Measurements from ENCODE around the gene TRAPPC11.
"Not testable (repeated sequence)": the region's sequence is repeated elsewhere in the genome, so short reads cannot be mapped to it uniquely, and the experiment has no call there.

TRAPPC11 gene

DNA sequence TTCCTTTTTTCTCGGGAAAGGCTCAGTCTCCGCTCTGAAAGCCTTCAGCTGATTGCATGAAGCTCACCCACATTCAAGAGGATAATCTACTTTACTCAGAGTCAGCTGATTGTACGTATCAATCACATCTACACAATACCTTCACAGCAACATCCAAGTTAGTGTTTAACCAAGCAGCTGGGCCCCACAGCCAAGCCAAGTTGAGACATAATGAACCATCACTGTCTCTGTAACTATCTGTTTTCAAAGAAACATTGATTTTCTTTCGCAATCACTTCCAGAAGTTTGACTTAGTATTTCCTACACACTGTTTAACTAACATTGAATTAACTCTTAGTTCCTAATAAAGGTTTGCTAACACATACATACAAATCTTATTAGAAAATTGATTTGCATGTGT is 40.4 kb upstream of the TRAPPC11 start:
- TF ChIP-seq, protein P1, sequence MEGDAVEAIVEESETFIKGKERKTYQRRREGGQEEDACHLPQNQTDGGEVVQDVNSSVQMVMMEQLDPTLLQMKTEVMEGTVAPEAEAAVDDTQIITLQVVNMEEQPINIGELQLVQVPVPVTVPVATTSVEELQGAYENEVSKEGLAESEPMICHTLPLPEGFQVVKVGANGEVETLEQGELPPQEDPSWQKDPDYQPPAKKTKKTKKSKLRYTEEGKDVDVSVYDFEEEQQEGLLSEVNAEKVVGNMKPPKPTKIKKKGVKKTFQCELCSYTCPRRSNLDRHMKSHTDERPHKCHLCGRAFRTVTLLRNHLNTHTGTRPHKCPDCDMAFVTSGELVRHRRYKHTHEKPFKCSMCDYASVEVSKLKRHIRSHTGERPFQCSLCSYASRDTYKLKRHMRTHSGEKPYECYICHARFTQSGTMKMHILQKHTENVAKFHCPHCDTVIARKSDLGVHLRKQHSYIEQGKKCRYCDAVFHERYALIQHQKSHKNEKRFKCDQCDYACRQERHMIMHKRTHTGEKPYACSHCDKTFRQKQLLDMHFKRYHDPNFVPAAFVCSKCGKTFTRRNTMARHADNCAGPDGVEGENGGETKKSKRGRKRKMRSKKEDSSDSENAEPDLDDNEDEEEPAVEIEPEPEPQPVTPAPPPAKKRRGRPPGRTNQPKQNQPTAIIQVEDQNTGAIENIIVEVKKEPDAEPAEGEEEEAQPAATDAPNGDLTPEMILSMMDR (IDR thresholded peaks at IDR 0.05; ENCODE audit: low read length, missing control alignments): no peak
- H3K4me3 ChIP-seq (replicated peaks; ENCODE audit: low read depth, low read length): no peak overlapping the region
- no peak for DNase-seq (ENCODE audit: low read depth)

- H3K4me3 ChIP-seq (replicated peaks; ENCODE audit: low read depth, low read length): no peak overlapping the region
- DNase-seq (ENCODE audit: low read depth): no peak
- TF ChIP-seq, protein P1 (IDR thresholded peaks at IDR 0.05; ENCODE audit: low read length, missing control alignments): no peak
Measured at GRCh38 chr4:183620421-183620820, 38.7 kb upstream of the TRAPPC11 start.

DNA sequence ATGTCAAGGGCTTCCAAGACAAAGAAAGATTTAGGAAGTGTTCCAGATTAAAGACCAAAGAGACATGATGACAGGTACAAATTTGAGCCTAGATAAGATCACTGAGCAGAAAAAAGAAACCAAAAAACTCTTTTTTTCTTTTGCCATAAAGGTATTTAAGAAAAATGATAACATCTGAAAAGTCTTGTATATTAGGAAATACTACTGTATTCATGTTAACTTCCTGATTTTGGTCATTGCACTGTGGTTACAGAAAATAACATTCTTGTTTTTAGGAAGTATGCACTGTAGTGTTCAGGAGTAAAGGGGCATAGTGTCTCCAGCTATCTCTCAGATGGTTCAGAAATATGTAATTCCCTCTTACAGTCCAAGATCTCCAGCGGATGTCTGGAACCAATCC is 37.2 kb upstream of the TRAPPC11 start:
- TF ChIP-seq, protein P1 (IDR thresholded peaks at IDR 0.05; ENCODE audit: low read length, missing control alignments): no peak
- DNase-seq (ENCODE audit: low read depth): no peak
- no peak overlapping the region for H3K4me3 ChIP-seq (replicated peaks; ENCODE audit: low read depth, low read length)

- no peak for DNase-seq (ENCODE audit: low read depth)
- no peak overlapping the region for H3K4me3 ChIP-seq (replicated peaks; ENCODE audit: low read depth, low read length)
- TF ChIP-seq, protein P1 (IDR thresholded peaks at IDR 0.05; ENCODE audit: low read length, missing control alignments): no peak
Measured at GRCh38 chr4:183624548-183624947, 34.5 kb upstream of the TRAPPC11 start.

- H3K4me3 ChIP-seq (replicated peaks; ENCODE audit: low read depth, low read length): no peak overlapping the region
- TF ChIP-seq, protein P1 (IDR thresholded peaks at IDR 0.05; ENCODE audit: low read length, missing control alignments): no peak
- no peak for DNase-seq (ENCODE audit: low read depth)
Measured at GRCh38 chr4:183626168-183626567, 32.9 kb upstream of the TRAPPC11 start.

DNA sequence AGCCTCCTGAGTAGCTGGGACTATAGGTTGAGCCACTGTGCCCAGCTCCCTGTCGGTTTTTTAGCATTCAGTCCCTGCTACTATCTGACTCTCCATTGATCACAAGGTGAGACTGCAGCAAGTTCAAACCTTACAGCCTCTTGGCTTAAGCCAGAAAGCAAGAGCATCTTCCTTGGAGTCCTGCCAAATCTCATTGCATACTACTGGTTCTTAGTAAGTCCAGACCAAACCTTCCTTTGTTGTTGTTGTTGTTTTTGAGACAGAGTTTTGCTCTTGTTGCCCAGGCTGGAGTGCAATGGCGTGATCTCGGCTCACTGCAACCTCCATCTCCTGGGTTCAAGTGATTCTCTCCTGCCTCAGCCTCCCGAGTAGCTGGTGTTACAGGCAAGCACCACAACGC is 31.8 kb upstream of the TRAPPC11 start:
- not testable (repeated sequence) for H3K4me3 ChIP-seq (replicated peaks; ENCODE audit: low read depth, low read length); DNase-seq (ENCODE audit: low read depth)

DNA sequence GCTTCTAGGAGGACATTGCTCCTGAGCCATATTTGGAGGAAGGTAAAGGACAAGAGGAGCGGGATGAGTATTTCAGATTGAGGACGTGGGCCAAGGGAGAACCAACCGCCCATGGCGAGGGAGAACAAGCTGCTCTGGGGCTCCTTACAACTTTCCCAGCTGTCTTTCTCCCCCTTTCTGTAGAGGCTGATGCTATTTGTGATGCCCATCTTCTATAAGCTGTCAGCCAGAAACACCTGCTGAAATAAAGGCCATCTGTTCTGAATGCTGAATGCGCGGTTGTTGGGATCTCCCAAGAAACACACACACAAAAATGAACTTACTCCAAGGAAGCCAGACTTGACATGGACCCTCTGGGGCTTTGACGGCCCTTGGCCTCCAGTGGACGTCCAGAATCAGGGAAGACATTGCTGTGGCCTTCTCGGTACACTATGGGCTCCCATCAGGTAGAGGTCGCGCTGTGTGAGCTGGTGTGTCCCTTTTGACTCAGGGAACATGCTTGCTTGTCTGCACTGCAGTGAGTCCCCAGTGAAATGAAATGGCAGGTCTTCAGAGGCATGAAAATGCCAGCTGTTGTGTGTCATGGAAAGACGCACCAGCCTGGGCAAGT is 31.0 kb upstream of the TRAPPC11 start:
- TF ChIP-seq, protein P1 (IDR thresholded peaks at IDR 0.05; ENCODE audit: low read length, missing control alignments): no peak
- no peak overlapping the region for H3K4me3 ChIP-seq (replicated peaks; ENCODE audit: low read depth, low read length)
- no peak for DNase-seq (ENCODE audit: low read depth)
